Non-pigmented ciliary epithelial cell (primary cell): Measurements from ENCODE around the gene MVB12B.

Experiments
- DNase-seq: peaks from one replicate; pipeline ENCODE4 v3.0.0-alpha.2; 2010; ENCODE audit warnings: low read depth

Gene MVB12B

DNA sequence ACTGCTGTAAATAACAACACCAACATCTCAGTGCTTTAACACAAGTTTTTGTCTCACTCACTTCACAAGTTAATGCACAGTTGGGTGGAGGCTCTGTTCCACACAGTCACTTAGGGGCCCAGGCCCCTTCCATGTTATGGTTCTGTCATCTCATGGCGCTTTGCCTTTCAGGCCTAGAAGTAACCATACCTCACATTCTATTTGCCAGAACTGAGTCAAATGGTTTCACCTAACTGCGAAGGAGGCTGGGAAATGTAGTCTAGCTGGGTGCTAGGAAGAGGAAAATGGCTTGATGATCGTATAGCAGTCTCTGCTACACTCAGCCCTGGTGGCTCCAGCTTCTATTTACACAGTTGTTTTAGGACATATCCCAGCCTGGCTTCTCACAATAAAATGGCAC, 23.1 kb upstream of the MVB12B start:
- DNase-seq, result no peak

DNA sequence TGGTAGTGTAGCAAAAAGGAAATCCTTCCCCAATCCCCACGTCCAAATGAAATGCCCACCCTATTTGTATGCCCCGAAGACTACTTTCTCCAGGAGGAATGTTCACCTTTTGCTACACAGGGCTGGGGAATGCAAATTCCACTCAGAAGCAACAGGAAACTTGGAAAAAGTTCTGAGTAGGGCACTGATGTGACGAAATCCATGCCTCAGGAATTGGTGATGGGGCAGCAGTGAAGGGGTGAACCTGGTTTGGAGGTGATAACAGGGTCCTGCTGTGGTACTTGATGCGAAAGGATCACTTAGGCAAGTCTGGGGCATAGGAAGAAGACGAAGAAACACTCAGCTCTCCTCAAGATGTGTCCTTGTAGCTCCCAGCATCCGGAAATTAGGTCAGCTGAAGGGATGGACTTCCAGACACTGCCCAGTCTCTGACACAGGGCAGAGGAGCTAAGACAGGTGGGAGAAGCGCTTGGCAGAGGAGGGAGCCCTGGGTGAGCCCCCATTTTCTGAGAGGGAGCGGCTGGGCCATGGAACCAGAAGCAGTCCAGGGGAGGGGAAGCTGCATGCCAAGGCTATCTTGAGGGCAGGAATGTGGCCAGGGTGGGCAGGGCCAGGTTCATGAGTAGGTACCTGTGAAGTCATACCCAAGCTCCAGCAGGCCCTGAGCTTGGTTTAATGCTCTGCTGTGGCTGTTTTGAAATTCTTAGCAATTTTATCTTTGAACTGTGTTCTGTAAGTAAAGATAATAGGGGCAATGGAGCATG, 22.2 kb upstream of the MVB12B start:
- no peak for DNase-seq

DNA sequence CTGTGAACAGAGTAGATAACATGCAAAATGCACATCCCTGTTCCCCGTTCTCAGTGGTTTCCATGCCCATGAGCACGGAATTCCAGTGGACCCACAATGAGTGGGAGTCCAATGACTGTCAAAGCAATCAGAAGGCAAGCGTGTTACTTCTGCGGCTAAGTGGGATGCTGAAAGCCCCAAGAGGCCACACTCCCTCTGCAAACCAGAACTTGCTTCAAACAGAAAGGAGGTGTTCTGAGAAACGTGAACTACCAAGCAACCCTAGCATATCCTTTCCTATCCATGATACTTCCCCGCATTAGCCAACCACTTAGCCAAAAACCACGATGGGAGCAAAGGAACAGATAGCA, 21.7 kb upstream of the MVB12B start:
- peak; percentile 14 for DNase-seq

DNA sequence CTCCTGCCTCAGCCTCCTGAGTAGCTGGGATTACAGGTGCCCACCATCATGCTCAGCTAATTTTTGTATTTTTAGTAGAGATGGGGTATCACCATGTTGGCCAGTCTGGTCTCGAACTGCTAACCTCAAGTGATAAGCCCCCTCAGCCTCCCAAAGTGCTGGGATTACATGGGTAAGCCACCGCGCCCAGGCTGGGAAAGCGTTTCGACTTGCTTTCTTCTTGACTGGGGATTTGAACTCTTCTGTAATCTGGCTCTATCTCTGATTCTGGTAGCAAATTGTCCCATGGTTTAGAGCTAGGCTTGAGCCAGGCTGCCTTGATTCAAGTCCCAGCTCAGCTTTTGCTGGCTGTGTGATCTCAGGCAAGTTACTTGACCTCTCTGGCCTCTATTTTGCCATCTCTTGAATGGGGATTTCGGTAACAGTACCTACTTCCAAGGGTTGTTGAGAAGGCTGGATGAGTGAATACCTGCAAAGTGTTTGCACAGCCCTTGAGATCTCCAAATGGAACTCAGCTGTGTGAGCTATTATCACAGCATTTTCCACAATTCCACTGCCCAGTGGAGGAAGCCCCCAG, 20.5 kb upstream of the MVB12B start:
- DNase-seq, result no peak

DNA sequence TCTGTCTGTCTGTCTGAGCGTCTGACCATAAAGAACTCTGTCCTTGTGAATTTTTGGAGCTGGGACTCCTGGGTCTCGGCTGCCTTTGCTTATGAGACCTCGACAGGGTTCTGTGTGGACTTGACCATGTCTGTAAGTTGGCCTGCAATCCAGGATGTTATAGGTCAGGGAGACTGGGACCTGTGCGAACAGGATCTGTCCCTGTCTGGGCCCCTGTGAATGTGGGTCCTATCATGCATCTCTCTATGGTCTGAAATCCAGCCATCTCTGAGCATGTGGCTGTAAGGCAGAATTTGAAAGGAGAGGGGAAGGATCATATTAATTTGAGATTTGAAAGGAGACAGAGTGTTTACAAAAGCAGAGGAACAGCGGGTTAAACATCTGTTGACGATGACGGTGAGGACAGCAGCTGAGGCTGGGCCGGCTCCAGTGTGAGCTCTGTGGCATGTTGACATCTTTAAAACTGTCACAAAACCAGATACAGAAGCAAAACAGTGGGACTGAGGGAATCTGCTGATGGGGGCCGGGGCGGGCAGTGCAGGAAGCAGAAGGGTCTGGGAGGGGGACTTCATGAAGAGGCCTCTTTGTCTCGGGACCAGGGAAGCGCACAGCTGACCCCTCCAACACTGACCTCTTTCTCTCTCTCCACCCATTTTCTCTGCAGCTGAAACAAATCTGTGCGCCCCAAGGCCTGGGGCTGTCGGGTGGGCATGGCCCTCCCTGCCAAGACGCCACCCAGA, 19.1 kb upstream of the MVB12B start:
- DNase-seq, result no peak

DNA sequence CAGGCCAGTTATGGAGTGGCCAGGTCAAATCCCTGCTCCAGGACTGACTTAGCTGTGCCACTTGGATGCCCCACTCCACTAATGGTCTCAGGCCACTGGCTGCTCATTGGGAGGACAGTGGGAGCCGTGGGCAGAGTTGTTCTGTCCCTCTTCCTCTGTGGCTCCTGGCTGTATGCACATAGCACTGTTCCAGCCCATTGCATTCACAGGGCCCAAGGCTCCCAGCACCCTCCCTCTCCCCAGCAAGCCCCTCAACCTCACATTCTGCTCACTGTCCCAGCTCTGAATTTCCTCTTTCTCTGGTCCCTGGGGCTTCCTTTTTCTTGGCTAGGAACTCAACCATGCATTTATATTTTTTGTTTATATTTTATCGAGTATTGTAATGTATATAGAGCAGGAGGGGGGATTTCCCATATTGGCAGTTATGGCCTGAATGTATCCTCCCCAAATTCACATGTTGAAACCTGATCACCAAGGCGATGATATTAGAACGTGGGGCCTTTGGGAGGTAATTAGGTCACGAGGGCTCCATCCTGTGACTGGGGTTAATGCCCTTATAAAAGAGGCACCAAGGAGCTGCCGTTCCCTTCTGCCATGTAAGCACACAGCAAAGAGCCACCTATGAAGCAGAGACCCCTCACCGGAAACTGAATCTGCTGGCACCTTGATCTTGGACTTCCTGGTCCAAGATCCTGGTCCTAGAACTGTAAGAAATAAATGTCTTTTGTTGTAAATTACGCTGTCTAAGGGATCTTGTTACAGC, 17.0 kb upstream of the MVB12B start:
- no peak for DNase-seq

DNA sequence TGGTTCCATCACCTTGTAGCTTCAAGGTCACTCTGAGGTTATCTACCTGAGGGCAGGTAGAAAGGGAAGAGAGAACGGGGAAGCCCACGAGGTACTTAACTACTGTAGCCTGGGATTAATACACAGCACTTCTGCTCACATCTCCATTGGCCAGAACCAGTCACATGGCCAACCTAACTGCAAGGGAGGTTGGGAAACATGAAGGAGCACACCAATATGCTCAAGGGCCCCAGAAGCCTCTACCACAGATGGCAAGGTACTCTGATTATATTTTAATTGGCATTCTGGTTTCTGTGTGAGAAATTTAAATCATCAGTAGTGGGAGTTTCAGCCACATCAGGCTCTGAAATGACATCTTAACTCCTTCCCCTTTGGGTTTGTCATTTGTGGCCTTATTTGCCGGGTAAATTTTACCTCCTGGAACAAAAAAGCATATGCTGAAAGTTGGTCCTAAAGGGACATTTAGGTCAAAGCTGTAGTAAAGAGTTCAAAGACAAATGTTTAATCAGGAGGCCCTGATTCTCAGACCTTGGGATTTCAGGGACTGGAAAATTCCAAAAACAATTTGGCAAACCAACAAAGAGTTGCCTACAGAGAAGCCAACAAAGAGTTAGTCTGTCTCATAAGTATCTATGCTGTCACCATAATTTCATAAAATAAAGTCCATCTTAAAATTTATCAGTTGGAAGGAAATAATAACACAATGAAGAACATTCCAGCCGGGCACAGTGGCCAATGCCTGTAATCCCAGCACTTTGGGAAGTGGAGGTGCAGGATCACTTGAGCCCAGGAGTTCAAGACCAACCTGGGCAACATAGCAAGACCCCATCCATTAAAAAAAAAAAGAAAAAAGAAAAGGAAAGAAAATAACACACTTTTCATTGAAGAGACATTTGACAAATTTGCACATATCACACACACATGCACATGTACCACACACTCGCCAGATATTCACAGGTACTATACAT, 13.8 kb upstream of the MVB12B start:
- no peak for DNase-seq

DNA sequence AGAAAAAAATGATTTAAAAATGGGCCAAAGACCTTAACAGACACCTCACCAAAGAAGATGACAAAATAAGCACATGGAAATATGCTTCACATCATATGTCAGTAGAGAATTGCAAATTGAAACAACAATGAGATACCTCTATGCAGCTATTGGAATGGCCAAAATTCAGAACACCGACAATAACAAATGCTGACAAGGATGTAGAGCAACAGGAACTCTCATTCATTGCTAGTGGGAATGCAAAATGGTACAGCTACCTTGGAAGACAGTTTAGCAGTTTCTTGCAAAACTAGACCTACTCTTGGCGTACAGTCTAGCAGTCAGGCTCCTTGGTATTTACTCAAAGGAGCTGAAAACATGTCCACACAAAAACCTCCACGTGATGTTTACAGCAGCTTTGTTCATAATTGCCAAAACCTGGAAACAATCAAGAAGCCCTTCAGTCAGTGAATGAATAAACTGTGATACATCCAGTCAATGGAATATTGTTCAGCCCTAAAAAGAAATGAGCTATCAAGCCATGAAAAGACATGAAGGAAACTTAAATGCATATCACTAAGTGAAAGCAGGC, 10.5 kb upstream of the MVB12B start:
- DNase-seq, result no peak

DNA sequence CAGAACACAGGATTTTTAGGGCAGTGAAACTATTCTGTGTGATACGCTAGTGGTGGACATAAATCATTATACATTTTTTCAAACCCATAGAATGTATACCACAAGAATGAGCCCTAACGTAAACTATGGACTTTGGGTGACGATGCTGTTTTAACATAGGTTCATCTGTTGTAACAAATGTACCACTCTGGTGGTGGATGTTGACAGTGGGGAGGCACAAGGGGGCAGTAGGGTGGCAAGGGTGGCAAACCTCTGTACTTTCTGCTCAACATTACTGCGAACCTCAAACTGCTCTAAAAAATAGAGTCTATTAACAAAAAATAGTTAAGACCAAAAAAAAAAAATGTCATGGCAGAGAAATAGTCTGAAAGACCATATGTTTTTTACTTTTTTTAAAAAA, 9.1 kb upstream of the MVB12B start:
- DNase-seq, result no peak

DNA sequence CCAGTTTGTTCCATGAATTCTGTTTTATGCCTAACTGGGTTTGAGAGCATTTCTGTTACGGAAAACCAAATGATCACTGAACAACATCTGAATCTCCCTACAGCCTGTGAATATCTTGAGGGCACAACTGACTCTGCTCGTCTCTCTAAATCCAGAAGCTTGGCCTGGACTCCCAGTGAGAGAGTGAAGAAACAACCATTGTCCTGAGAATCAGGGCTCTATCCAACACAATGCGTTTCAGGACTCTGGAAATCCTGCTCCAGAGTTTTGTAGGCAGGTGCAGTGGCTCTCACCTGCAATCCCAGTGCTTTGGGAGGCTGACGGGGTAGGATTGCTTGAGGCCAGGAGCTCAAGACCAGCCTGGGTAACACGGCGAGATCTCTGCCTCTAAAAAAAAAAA, 7.8 kb upstream of the MVB12B start:
- no peak for DNase-seq

DNA sequence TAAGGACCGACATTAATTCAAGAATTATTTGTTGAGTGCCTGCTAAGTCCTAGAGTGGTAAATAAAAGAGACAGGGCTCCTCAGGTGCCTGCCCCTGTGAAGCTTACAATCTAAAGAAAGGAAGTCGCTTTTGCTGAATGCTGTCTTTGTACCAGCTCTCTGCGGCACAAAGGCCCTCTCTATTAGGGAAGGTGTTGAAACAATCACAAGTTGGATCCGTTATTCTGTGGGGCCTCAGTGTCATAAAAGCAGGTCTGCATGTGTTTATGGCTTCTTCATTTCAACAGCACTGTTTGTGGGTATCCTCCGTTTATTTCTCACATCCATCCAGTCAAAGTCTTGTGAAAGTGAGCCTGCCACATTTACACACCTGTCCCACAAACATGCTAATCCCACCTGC, 7.0 kb upstream of the MVB12B start:
- no peak for DNase-seq

DNA sequence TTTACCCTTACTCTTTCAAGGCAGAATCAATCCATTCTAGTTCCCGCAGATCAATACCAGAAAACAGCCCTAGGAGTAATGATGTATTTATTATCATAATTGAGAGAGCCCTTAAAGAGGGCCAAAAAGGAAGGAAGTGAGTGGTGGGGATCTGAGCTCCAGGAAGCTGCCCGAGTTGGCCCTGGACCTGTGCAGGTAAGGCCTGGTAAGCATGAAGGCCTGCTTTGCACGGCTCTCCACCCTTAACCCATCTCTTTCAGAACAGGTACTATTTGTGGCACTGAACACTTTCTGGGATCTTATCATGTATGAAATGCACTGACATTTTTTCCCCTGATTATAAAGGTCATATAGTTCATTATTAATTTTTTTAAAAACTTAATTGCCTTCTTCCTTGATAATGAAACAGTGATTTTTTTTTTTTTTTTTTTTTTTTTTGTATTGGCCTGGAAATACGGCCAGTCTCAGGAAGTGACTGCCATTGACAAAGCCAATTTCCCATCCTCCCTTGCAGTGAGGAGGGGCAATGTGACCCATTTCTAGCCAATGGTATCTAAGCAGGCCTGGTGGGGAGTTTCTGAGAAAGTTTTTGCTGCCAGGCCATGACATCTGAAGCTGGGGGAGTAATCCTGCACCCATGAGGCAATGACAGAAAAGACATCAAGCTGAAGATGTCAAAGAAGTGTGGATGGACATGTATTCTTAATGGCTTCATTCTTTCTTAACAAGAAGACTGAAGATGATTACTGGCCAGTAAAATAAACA, 6.3 kb upstream of the MVB12B start:
- no peak for DNase-seq

DNA sequence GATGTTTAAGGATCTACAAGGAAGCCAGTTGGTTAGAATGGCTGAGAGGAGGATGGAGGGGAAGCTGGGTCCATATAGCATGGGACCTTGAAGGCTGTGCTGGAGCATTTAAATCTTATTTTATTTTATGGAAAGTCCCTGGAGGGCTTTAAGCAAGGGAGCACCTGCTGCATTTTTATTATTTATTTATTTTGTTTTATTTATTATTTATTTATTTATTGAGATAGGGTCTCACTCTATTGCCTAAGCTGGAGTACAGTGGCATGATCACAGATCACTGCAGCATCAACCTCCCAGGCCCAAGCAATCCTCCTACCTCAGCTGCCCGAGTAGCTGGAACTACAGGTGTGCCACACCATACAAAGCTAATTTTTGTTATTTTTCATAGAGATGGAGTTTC, 4.9 kb upstream of the MVB12B start:
- no peak for DNase-seq

DNA sequence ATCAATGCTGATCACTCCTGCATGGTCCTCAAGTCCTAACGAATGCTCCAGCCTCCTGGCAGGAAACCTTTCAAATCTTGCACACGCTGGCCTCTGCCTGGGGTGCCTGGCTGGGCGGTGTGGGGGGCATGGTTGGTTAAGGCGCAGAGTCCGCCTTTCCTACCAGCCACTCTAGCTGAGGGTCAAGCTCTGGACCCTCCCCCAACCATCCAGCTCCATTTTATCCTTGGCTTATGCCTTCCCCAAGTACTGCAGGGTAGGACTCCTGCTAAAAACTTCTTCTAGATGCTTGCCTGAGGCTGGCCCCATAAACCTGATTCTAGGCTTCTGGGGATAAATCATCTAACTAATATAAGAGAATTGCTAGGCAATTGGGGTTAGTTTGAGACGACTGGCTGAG, 808 bp upstream of the MVB12B start:
- no peak for DNase-seq

DNA sequence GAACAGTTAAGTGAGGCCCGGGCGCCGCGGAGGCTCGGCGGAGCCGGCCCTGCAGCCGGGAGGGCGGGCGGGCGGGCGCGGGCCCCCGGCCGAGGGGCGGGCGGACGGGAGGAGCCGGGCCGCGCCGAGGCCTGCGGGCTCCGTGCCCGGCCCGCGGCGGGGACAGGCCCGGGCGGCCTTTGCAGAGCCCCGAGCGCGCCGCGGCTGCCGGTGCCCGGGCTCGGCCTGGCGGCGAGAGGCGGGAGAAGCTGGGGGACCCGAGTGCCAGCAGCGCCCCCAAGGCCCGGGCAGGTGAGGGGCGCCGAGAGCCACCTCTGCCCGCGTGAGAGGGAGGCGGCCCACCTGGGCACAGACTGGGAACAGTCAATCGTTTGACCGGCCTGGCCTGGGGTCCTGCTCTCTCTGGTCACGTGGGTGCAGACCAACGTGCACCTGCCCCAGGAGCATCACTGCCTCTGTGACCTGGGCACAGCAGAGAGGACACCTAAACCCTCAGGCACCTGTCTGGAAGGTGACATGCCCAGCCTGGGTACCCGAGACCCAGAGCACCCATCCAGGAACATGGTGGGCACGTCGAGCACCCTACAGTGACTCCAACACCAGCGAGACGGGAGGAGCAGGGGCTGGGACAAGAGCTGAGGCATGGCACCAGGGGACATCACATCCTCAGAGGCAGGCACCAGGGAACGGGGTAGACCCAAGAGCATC, 531 bp downstream of the MVB12B start:
- DNase-seq, result no peak

DNA sequence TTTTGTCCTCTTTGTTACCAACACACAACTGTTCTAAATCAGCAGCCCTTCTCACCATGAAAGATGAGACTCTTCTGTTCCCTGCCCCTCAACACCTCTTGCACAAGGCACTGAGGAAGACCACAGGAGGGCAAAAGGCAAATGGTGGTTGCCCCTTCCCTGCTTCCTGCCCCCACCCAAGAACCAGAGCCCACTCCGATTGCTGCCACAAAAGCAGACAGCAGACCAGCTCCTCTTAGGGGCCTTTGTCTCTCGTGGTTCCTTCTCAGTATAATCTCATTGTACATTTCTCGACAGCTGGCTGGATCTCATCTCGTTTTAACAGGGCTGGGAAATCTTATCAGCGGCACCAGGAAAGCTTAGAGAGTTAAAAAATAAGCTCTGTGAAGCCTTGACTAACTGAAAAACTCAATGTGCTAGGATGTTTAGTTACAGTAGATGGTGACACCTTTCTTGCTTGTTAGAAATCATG, 1.1 kb downstream of the MVB12B start:
- no peak for DNase-seq

DNA sequence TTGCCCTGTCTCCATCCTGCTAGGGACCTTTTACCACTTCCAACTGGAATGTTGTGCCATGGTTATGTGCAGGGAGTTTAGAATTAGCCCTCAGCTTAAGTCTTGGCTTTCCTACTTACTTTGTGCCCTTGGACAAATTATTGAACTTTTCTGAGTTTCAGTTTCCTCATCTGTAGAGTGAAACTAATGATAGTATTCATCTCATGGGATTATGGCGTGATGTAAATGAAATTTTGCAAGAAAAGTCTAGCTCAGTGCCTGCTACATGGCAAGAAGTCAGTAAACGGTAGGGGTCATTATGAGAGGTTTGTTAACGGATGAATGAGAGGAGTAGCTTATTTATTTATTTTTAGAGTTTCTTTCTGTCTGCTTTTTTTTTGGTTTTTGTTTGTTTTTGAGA, 1.8 kb downstream of the MVB12B start:
- no peak for DNase-seq

DNA sequence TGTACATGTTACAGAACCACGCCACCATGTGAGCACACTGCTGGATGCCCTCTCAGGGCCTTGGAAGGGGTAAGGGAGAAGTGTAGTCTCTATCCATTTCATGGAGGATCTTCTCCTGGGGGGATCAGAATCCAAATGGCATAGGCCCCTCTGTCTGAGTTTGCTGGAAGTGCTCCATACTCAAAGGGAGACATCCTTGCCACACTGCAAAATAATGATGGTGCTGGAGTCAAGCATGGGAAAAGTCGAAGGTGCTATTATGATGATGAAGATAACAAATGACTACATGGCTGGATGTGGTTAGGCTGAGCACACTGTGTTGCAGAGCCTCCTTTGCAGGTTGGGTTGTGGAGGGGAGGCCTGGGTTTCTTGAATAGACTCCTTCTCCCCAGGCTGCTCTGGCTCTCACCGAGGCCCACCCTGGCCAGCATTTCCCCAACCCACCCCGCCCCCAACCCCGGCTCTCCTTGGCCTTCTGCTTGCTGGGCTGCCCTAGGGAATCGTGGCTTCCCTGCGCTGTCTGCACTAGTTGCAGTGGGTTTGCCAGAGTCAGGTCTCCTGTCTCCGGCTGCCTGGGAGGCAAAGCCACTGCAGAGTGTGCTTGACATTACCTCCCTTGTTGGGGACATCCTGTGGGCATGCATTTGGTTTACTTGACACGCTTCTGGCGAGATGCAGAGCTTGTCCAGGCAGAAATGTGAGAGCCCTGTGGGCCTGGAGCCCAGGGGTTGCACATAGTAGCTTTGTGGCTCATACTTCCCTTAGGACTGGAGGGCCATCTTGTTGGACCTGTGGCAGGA, 3.0 kb downstream of the MVB12B start:
- DNase-seq, result no peak

DNA sequence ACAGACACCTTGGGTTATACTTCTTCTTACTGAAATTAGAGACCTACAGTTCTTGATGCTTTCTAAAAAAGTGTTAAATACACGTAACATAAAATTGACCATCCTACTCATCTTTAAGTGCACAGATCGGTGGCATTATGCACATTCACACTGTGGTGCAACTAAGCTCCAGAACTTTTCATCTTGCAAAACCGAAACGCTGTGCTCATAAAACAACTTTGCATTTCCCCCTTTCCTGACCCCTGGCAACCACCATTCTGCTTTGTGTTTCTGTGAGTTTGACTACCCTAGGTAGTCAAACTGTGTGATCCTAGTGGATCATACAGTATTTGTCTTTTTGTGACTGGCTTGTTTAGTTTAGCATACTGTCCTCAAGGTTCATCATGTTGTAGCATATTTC, 3.9 kb downstream of the MVB12B start:
- no peak for DNase-seq
